ENCODE results near the gene ZNF282.

Gene ZNF282

DNA sequence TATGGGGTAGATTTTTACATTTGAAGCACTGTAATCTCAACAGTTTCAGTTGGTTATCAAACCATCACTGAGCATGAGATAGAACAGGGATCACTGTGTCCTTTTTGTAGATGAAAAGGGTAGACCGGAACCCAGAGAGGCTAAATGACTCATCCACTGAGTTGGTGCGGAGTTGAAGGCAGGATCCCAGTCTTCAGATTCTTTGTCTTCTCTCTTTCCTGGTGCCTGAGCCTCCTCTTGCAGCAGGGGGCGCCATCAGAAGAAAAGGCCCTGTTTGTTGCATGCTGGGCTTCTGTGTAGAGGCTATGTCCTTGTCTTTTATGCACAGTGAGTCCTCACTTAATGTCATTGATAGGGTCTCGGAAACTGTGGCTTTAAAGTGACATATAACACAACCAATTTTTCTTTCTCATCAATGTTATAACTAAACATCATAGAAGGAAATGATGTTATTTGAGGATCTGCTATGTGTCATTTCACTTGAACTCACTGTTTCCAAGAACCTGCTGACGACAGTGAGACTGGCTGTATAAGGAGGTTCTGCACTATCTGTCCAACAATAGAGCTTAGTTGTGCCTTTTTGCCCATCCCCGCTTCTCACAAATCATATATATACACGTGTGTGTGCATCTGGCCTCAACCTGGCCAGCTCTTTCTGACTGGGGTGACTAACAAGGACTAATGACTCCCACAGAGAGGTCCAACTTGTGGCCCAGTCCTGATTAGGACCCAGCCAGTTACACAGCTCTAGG, 14.3 kb downstream of the ZNF282 start:
- in situ Hi-C loops (cut with MboI; ENCODE audit: low sequenced_read_pairs, unreplicated experiment) = no loop called here
- TF ChIP-seq, protein P1, sequence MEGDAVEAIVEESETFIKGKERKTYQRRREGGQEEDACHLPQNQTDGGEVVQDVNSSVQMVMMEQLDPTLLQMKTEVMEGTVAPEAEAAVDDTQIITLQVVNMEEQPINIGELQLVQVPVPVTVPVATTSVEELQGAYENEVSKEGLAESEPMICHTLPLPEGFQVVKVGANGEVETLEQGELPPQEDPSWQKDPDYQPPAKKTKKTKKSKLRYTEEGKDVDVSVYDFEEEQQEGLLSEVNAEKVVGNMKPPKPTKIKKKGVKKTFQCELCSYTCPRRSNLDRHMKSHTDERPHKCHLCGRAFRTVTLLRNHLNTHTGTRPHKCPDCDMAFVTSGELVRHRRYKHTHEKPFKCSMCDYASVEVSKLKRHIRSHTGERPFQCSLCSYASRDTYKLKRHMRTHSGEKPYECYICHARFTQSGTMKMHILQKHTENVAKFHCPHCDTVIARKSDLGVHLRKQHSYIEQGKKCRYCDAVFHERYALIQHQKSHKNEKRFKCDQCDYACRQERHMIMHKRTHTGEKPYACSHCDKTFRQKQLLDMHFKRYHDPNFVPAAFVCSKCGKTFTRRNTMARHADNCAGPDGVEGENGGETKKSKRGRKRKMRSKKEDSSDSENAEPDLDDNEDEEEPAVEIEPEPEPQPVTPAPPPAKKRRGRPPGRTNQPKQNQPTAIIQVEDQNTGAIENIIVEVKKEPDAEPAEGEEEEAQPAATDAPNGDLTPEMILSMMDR (IDR thresholded peaks at IDR 0.05; ENCODE audit: borderline replicate concordance, control extremely low read depth, extremely low read depth, insufficient read depth, missing control alignments) = peak; percentile 55
- peak; percentile 80 for DNase-seq (ENCODE audit: low spot score)

DNA sequence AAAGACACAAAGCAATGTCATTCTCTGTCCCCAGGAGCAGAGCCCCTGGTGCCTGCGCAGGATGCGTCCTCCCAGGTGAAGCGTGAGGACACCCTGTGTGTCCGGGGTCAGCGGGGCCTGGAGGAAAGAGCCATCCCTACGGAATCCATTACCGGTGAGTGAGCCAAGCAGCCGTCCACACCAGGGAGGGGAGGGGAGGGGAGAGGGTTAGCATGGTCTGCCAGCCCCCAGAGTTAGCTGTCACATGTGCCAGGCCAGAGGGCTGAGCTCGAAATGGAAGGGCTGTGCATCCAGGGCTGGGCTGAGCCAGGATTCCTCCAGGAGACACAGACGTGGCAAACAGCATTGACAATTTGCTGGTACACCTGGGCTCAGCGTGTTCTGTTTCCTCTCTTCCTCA, 15.2 kb downstream of the ZNF282 start:
- DNase-seq (ENCODE audit: low spot score) = no peak
- in situ Hi-C loops (cut with MboI; ENCODE audit: low sequenced_read_pairs, unreplicated experiment) = no loop called here
- TF ChIP-seq, protein P1 (IDR thresholded peaks at IDR 0.05; ENCODE audit: borderline replicate concordance, control extremely low read depth, extremely low read depth, insufficient read depth, missing control alignments) = no peak

DNA sequence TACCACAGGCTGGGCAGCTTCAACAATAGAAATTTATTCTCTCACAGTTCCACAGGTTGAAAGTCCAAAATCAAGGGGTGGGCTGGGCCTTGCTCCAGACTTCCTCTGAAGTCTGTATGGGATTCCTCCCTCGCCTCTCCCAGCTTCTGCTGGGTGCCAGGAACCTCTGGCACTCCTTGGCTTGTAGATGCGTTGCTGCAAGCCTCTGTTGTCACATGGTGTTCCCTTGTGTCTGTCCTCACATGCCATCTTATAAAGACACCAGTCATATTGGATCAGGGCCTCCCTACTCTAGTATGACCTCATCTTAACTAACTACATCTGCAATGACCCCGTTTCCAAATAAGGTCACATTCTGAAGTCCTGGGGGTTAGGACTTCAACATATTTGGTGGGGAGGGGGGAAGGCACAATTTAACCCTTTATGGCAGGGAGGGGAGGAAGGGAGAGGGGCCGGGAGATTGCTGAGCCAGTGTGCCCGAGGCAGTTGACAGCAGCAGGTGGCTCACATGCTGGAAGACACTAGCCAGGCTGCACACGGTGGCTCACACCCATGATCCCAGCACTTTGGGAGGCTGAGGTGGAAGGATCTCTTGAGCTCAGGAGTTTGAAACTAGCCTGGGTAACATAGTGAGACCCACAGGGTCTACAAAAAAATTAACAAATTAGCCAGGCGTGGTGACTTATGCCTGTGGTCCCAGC, 18.8 kb downstream of the ZNF282 start:
- in situ Hi-C loops (cut with MboI; ENCODE audit: low sequenced_read_pairs, unreplicated experiment) = no loop called here
- DNase-seq (ENCODE audit: low spot score) = no peak
- TF ChIP-seq, protein P1 (IDR thresholded peaks at IDR 0.05; ENCODE audit: borderline replicate concordance, control extremely low read depth, extremely low read depth, insufficient read depth, missing control alignments) = no peak

DNA sequence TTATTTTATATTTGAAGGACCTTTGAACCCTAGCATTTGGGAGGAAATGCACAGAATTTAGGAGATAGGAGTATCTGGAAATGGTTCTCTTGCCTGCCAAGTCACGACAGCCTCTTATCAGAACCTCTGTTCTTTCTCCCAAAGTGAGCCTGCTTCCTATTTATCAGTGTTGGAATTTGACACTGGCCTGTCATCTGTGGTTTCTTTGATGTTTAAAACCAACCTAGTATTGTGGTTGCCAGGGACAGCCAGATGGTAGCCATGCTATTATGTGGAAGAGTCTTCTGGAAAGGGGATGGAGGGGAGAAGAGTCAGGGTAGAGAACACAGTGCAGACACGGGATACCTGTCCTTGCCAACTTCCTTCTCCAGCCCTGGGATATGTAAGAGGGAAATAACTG, 21.1 kb downstream of the ZNF282 start:
- in situ Hi-C loops (cut with MboI; ENCODE audit: low sequenced_read_pairs, unreplicated experiment) = no loop called here
- DNase-seq (ENCODE audit: low spot score) = no peak
- TF ChIP-seq, protein P1 (IDR thresholded peaks at IDR 0.05; ENCODE audit: borderline replicate concordance, control extremely low read depth, extremely low read depth, insufficient read depth, missing control alignments) = no peak

DNA sequence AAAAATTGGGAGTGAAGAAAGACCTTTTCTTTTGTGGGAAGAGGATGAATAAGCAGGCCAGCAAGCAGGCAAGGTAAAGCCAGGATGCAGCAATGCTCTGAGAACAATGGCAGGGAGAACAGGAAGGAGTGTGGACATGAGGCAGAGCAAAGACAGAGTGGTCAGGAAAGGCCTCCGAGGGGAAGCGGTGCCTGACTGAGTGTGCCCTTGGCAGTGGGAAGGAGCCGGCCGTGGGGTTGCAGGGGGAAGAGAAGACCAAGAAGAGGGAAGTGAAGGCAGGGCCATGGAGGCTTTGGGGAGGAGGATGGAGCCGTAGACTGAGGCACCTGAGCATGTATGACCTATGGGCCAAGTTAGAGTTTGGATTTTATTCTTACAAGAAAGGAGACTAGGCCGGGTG, 22.2 kb downstream of the ZNF282 start:
- TF ChIP-seq, protein P1 (IDR thresholded peaks at IDR 0.05; ENCODE audit: borderline replicate concordance, control extremely low read depth, extremely low read depth, insufficient read depth, missing control alignments) = no peak
- DNase-seq (ENCODE audit: low spot score) = no peak
- in situ Hi-C loops (cut with MboI; ENCODE audit: low sequenced_read_pairs, unreplicated experiment) = no loop called here

DNA sequence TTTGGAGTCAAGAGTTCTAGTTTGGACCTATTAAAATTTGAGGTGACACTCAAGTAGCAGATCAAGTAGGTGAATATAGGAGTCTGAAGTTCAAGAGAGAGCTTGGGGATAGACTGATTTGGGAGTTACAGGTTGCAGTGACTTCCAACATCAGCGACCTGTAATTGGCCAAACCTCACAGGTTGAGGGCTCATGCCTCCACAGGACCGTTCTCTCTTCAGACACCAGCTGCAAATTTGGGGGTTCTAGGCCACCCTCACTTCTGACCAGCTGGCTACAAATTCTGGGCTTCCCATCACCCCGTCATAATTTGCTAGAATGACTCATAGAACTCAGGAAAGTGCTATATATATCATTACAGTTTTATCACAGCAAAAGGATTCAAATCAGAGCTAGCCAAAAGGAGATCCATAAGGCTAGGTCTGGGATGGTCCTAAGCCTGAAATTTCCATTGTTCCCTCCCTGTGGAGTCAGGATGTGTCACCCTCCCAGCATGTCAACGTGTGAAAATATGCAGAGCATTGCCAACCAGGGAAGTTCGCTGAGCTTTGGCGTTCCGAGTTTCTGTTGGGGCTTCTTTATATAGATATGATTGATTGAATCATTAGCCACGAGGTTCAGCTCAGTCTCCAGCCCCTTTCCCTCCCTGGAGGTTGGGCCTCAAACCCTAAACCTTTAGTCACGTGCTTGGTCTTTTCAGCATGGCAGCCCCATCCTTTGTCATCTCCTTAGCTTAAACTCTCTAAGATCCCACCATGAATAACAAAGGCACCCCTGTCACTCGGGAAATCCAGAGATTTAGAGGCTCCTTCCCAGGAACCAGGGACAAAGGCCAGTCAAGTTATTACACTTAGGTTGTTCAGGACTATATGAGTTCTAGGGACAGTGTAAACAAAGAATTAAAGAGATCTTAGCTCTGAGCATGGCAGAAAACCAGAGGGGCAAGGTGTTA, 23.4 kb downstream of the ZNF282 start:
- TF ChIP-seq, protein P1 (IDR thresholded peaks at IDR 0.05; ENCODE audit: borderline replicate concordance, control extremely low read depth, extremely low read depth, insufficient read depth, missing control alignments) = no peak
- DNase-seq (ENCODE audit: low spot score) = no peak
- in situ Hi-C loops (cut with MboI; ENCODE audit: low sequenced_read_pairs, unreplicated experiment) = no loop called here
